Kasumi-1 (cell line): ENCODE results near the gene STXBP1.

Source experiments
- DNase-seq, 2 experiments: peaks; one replicate each; lab custom pipeline; 2025; lab: John Stamatoyannopoulos, UW

STXBP1 gene

GRCh38 chr9:127715470-127716337, 103.6 kb downstream of the STXBP1 start, which contains the start of the genes PTRH1 and TTC16:
PTRH1 (minus strand) TSS chr9:127715663; CDS start chr9:127715639, 24 bp downstream.
TTC16 (plus strand) TSS chr9:127716079; CDS start chr9:127716146, 67 bp downstream.
- peak; percentile 90 to 92 for DNase-seq

DNA sequence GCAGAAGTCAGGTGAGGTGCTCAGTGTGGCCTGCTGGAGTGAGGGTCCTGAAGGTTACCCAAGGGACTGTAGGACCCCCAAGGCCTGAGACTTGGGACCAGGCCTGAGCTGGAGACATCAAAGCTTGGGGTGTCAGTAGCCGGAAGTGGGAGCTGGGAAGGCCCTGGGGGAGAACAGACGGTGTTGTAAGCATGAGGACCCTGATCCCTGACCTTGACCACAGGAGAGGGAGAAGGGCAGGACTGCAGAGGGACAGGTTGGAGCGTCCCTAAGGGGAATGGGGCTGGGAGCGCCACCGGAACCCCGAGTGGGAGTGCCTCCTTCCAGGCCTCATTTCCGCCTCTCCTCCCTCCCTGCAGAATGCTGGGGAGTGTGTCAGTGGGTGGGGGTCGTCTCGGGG, 104.3 kb downstream of the STXBP1 start:
- no peak for DNase-seq

GRCh38 chr9:127717766-127718165, 105.7 kb downstream of the STXBP1 start:
- DNase-seq: no peak

GRCh38 chr9:127720031-127720864, 108.2 kb downstream of the STXBP1 start:
- DNase-seq: no peak

DNA sequence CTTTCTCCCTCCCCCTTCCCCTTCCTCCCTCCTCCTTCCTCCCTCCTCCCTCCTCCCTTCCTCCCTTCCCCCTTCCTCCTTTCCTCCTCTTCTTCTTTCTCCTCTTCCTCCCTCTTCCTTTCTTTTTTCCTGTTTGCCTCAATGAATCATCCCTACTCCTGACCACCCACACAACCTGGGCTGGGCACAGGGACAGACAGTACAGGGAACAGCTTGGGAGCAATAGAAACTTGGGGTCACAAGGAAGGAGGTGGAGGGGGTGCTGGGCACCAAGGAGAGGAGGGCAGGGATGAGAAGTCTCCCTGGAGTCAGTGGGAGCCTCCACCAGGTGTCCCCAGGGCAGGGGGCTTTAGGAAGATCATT, 108.8 kb downstream of the STXBP1 start:
- DNase-seq: no peak

DNA sequence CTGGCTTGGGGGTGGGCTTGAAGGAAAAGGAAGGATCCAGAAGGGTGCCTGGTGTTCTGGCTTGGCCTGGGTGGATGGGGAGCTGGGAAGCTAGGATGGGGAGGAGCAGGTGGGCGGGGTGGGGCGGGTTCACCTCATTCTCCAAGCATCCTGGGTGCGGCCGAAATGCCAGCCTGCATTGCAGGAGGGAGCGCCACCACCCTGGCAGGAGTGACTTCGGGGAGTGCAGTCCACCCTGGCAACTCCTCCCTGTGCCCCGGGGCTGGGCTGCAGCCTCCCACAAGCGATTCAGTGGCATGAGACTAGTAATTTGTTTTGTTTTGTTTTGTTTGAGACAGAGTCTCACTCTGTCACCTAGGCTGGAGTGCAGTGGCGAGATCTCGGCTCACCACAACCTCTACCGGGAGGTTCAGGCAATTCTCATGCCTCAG, 109.3 kb downstream of the STXBP1 start:
- DNase-seq: no peak

GRCh38 chr9:127722055-127722745, 110.1 kb downstream of the STXBP1 start:
- no peak for DNase-seq

GRCh38 chr9:127723013-127723412, 110.9 kb downstream of the STXBP1 start:
- no peak for DNase-seq

DNA sequence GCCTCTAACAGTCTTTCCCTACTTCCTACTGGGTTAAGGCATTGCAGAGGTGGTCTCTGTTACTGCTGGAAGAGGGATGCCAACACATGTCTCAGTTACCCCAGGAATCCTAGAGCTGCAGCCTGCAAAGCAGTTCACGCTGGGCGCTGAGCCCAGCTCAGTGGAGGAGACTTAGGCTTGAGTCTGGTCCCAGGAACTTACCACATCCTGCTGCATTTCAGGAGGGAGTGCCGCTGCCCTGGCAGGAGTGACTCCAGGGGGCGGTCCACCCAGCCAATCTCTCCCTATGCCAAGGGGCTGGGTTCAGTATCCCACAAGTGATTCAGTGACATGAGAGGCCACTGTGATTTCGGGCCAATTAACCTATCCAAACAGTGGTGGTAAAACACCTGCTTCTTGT, 111.4 kb downstream of the STXBP1 start:
- no peak for DNase-seq

DNA sequence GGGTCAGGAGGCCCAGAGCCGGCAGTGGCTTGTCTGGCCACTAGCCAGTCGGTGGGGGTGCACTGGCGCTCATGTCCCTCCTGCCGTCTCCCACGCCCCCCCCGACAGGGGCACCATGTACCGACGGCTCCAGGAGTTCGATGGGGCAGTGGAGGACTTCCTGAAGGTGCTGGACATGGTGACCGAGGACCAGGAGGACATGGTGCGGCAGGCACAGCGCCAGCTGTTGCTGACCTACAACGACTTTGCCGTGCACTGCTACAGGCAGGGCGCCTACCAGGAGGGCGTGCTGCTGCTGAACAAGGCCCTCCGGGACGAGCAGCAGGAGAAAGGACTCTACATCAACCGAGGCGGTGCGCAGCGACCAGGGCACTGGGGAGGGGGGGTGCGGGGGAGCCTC, 111.9 kb downstream of the STXBP1 start:
- no peak for DNase-seq

DNA sequence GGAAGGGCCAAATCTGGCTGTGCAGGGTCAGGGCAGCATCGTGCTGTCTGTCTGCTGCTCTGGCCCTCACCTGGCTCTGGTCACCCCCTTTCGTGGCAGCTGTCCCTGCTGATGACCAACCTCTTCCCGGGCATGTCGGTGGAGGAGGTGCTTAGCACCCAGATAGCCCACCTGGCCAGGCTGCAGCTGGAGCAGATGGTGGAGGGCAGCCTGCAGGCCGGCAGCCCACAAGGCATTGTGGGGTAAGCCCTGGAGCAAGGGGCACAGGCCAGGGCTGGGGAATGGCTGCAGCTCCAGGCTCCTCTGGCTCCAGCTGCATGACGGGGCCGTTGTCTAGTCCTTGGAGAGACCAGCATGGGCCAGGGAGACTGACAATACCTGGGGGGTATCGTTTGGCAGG, 114.8 kb downstream of the STXBP1 start:
- no peak for DNase-seq

DNA sequence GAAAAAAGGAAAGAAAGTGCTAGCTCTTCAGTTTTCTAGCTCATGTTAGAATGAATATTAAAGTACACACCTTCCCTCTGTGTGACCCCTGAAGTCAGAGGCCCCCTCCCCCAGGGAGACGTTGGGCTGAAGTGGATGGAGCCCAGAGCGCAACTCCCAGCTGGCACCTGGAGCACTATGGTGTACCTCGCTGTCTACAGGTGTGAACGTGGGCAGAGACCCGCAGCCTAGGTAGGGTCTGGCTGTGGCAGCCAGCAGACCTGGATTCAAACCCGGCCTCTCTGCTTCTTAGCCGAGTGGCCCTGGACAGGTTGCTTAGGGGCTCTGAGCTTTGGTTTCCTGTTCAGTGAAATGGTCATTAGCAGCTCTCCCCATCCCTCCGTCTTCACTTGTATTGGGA, 116.7 kb downstream of the STXBP1 start:
- DNase-seq: no peak

DNA sequence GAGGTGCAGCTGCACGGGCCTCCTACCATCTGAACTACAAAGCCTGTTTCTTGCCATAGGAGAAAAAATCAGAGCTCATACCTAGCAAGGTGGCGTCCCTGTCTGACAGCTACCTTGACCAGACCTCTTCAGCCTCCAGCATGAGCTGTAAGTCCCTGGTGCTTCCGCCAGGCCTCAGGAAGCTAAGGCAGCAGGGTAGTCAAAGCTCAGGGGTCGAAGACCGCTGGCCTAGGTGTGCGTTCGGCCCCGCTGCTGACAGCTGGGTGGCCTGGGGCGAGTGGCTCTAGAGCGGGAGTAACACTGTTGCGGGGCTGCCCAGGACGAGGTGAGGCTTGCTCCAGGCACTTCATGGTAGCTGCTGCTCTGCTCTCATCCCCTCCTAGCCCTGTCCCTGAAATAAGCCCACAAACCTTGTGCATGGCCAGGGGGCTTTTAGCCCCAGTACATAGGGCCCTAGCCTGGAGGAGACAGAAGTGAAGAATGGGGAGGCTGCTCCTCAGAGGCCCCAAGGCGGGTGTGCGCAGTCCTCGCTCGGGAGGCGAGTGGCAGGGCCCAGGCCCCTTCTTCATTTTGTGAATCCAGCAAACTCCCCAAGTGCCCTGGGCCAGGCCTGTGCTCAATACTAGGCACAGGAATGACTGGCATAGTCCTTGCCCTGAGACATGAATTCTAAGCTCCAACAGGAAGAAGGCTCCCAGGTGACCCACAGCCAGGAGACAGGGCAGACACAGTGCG, 117.6 kb downstream of the STXBP1 start:
- DNase-seq: no peak

DNA sequence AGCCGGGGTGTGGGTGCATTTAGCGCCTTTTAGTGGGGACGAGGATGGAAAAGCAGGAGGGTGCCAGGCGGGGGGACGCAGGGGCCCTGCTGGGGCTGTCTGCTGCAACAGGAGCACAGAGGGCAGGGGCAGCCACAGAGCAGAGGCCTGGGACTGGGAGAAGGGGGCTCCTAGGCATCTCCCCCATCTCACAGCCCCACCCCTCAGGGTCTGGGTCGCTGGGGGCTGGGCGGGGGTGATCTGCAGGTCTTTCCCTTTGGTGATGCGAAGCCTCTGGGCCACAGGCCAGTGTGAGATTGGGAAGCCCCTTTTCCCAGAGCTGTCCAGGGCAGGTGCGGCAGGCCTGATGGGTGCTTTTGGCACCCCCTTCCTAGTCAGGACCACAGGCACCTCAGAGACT, 118.2 kb downstream of the STXBP1 start:
- no peak for DNase-seq

- no peak for DNase-seq
Observed at GRCh38 chr9:127730799-127731410, 118.8 kb downstream of the STXBP1 start.

DNA sequence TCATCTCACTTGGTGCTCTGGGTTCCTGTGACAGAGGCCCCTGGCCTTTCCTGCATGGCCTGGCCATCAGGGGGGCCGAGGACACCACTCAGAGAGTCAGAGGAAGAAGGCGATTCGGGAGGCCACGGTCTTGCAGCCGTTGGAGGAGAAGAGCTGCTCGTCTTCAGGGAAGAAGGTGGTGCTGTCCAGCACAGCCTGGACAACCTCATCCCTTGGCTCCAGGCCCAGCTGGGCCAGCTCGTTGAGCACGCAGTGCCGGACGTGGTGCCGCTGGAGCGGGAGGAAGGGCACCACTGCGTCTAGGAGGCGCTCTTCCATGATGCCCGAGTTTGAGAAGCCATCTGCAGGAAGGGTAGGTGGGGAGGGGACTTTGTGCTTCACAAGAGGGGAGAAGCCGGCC, 119.9 kb downstream of the STXBP1 start:
- no peak for DNase-seq

- no peak for DNase-seq
Observed at GRCh38 chr9:127732444-127732843, 120.4 kb downstream of the STXBP1 start.

DNA sequence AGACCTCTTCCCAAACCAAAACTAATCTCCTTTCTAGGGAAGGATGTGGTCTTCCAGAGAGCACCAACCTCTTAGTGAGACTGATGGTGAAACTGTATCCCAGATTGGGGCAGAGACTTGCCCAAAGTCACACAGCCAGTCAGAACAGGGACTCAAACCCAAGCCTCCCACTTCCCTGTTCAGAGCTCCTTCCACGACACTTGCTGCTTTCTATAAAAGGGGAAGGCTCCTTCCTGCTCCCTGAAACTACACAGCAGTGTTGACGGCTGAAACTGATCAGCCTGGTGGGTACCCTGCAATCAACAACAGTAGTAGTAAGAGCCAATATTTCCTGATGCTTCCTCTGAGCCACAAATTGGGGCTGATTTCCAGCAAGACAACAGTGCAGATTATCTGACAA, 121.5 kb downstream of the STXBP1 start:
- DNase-seq: peak; percentile 12 to 40

DNA sequence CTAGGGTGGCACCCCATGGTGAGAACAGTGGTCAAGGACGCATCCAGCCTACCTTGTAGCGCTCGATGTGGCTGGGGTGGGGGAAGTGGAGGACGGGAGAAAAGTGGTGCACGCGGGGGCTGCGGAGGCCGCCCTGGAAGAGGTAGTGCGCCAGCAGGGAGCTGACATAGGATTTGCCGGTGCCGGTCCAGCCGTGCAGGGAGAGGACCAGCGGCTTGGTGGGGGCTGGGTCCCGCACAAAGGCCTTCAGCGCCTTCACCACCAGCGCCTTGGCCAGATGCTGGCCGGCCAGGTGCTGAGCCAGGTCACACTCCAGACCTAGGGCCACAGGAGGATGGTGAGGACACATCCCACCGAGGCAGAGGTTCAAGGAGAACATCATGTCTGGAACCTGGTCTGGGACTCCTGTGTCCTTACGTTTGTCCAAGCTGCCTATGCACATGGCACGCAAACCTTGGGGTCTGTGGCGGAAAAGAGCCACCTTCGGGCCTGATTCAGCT, 122.2 kb downstream of the STXBP1 start:
- DNase-seq: no peak

- DNase-seq: peak; percentile 94 to 95
Observed at GRCh38 chr9:127734747-127735529, 122.9 kb downstream of the STXBP1 start, which contains the start of gene TOR2A. TOR2A (minus strand) TSS chr9:127735294; CDS start chr9:127735270, 24 bp downstream.
